RPMI8226 (cell line): Measurements from ENCODE around the gene SDCBP2.

ENCODE experiments used
- DNase-seq: peaks from one replicate; pipeline ENCODE4 v3.0.0-alpha.2; 2015

Gene SDCBP2

GRCh38 chr20:1327827-1328679, 886 bp downstream of the SDCBP2 start:
- no peak for DNase-seq

- DNase-seq, result no peak
Observed at GRCh38 chr20:1327241-1327653, 1.7 kb downstream of the SDCBP2 start.

GRCh38 chr20:1326031-1326930, 2.7 kb downstream of the SDCBP2 start:
- DNase-seq, result no peak

- peak; percentile 98 for DNase-seq
Observed at GRCh38 chr20:1325173-1326030, 3.5 kb downstream of the SDCBP2 start.

- DNase-seq, result no peak
Observed at GRCh38 chr20:1324598-1325172, 4.3 kb downstream of the SDCBP2 start.

DNA sequence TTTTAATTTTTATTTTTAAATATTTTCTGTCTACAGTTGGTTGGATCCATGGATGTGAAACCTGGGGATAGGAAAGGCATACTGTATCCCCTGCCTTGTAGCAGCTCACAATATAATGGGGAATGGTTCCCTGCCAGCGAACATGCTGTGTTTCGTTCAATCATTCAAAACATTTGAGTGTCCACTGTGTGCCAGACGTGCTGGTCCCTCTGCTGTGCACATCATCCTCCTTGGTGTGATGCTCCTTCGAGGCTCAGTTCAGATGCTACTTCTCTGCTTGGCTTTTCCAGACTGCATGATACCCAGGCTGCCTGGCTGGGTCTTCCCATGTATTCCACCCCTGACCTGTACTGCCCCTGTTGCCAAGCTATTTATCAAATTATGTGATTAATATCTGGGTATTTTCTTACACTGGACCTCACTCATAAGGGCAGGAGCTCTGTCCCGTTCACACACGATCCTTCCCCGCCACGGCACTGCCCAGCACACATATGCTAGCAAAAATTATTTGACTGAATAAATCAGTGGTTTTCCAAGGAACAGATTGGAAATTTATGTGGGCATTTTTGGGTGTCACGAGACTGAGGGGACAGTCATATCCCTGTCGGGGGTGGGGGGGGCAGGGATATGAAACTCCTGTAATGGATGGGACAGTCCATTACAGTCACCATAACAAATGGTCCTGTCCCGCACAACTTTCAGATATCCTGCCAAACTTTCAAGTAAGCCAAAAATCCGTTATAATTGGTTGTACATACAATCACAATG, 4.9 kb downstream of the SDCBP2 start:
- DNase-seq, result no peak

- no peak for DNase-seq
Observed at GRCh38 chr20:1323256-1323655, 5.7 kb downstream of the SDCBP2 start.

DNA sequence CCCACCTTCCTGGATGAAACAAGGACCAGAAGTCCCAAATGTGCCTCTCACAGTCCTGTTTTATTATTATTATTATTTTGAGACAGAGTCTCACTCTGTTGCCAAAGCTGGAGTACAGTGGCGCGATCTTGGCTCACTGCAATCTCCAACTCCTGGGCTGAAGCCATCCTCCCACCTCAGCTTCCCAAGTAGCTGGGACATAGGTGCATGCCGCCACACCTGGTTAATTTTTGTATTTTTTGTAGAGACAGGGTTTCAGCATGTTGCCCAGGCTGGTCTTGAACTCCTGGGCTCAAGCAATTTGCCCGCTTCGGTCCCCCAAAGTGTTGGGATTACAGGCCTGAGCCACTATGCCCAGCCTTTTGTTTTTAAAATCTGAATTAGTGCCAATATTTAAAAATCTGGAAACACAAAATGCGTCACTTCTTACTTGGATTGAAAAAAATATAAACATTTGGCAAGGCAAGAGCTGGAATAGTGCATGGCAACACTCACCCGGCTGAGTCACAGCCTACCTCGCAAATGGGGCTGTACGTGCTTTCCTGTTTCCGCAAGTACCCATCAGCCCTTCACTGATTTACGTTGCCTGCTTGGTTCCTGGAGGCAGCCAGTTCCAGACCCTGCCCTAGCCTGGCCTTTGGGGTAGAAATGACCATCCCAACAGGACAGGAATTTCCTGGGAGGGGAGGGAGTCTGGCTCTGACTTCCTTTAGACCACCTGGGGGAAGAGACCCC, 6.3 kb downstream of the SDCBP2 start:
- no peak for DNase-seq

DNA sequence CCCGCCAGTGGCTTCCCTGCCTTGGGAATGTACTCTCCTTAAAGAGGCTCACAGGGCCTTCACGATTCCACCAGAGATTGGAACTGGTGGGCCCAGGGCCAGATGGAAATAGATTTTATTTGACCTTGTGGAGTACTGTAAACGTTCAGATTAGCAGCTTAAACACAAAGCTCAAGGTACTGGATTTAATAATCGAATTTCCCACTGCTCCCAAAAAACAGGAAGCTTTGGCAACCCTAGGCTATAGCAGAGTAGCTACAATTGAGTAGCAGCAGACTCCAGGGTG, 7.3 kb downstream of the SDCBP2 start:
- DNase-seq, result no peak

GRCh38 chr20:1320902-1321653, 7.9 kb downstream of the SDCBP2 start:
- DNase-seq, result no peak

DNA sequence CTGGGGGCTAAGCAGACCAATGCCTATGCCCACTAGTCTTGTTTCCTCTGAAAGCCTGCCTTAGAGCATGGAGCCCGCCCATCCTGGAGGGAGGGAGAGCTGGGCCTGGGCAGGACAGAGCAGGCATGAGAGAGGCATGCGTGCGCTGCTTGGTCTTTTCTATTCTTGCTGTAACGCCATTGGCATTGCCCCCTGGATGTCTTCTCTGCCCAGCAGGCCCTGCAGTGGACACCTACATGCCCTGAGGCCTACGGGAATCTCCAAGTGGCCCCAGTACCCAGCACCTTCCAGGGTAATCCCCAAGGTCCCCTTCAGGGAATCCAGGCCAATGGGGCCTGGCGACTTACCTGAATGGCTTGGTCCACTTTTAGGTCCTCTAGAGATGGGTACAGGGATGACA, 8.9 kb downstream of the SDCBP2 start:
- DNase-seq, result no peak

DNA sequence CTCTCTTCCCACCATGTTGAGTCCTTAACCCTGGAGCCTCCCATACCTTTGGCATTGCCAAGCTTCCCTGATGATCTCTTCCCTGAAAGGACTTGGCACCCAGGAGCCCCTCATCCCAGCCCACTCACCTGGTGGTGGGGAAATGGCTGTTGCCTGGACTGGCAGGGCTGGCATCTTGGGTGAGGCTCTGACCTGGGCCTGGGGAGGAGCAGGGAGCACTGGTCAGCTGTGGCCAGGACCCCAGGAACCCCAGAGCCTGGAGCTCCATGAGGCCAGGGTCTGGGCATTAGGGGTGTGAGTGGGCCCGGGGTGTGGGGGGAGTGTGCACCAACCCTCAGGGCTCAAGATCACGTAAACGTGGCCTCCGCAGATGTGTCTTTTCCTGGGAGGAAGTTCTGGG, 9.5 kb downstream of the SDCBP2 start:
- no peak for DNase-seq

GRCh38 chr20:1319051-1319450, 9.9 kb downstream of the SDCBP2 start:
- no peak for DNase-seq

DNA sequence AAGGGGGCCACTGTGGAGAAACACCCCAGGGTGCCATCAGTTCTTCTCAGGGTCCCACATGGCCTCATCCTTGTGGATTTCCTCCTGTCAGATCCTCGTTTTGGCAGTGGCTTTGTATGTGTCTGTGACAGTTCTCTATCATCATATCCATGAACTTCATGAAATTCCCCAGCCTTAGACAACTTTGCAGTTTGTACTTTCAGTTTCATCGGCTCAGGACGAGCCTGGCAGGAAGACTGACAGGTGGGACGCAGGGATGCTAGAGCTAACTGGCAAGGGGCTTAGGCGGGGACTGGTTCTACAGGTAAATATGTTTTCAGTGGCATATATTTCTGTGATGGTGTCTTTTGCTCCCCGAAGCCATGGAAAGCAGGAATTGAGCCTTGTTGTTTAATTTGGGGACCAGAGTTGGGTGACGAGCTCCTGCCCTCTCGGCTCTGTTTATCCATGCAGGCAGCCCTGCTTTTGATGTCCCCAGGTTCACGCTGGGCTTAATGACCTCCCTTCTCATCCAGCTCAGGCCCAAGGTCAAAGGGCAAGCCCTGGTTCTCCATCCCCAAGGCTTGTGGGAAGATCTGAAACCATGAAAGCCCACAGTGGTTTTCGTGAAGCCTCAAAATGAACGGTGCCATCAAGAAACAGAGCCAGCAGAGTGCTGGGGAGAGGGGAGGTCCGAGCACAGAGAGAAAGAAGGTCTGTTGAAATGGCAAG, 11.2 kb downstream of the SDCBP2 start:
- DNase-seq, result no peak

DNA sequence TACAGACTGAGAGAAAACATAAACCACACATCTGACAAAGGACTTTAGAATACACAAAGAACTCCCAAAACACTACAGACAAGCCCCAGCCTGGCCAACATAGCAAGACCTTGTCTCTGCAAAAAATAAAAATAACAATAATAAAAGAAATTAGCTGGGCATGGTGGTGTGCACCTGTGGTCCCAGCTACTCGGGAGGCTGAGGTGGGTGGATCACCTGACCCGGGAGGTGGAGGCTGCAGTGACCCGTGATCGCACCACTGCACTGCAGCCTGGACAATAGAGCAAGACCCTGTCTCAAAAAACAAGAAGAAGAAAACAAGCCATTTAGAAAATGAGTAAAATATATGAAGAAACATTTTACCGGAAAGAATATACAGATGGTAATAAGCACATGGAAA, 13.1 kb downstream of the SDCBP2 start:
- no peak for DNase-seq

DNA sequence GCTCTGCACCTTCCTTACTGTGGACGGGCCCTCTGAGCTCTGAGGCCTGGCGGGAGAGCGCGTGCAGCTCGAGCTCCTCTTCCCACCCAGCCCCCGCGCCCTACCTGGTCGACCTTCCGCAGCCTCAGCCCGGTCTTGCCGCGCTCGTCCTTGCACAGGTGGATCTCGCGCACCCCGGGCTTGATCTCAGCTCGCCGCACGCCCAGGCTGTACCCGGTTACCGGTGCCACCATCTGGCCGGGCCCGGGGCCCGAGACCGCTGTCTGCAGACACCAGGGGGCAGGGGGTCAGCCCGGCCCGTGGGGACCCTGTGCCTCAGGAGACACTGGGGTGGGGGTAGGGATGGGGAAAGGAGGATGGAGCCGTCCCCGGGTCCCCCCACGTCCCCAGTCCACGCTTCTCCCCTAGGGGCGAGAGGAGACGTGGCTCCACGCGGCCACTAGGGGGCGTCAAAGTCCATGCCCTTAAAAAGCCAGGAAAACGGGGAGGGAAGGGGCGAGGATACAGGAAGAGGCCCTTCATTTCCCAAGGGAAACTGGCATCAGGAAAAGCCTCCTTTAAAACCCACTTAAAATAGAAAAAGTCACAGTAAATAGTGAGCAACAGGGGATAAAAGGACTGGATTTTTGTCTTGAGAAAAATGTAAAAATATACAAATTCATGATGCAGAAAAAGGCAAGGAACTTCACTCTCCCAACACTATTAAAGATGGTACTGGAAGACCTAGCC, 15.5 kb downstream of the SDCBP2 start:
- DNase-seq, result peak; percentile 50

DNA sequence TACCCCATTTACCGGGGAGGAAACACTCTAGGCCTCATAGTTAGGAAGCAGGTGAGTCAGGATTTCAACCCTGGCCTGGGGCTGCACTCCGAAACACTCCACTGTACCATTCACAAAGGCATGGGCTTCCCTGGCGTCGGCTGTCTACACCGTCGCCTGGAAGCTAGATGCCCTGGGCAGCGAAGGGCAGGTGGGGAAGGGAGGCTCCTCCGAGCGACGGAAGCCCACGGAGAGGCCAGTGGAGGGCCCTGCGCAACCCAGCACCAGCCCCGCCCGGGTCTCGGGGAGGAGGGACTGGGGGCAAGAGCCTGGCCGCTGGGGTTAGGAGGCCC, 16.1 kb downstream of the SDCBP2 start:
- no peak for DNase-seq

- DNase-seq, result no peak
Observed at GRCh38 chr20:1312308-1312707, 16.6 kb downstream of the SDCBP2 start.

DNA sequence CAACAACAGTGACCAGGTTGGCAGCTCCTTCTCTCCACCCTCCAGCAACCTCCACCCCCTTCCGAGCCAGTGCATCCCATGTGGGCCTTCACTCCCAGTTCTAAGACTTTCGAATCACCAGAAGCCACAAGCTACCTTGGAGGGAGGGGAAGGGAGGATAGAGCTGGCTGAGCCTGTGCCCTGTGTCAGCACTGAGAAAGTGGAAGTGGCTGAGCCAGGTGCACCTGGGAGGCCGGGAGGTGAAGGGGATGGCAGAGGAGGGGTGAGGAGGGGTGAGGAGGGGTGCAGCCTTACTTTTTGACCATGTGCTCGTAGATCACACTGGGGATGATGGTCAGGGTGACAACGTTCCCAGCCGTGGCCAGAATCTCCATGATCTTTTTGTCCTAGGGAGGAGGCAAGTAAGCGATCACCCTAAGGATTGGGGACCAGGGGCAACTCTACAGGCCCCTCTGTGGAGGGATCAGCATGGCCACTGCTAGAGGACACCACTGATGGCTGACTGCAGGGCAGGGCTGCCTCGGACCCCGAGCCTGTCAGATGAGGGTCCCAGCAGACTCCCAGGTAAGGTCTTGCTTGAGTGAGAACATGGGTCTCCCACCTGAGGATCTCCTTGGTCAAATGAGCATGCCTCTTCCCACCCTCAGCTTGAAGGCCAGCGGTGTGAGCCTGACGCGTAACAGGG, 18.3 kb downstream of the SDCBP2 start:
- DNase-seq, result peak; percentile 81
